ENCODE results near the gene OLFM1. TPM values are rescaled to one million over a fixed set of nuclear protein-coding genes. Genes with fewer than 3 reads are reported as not detected.

OLFM1 gene
- total RNA-seq, 4 donors from 2014 or later = 8.5 to 73.9 (median 19.1) TPM

- H3K27ac ChIP-seq = no peak overlapping the region
- no peak overlapping the region for H3K4me3 ChIP-seq
- no peak for DNase-seq
- H3K4me1 ChIP-seq = peaks cover 0 to 4% of the 10 kb centered on the region in 2 donors
- intact Hi-C loops (cut with DNase I; ENCODE audit: low total_unique reads) = no loop called here
- no peaks in the 10 kb centered on the region for H3K27me3 ChIP-seq
- no peak for TF ChIP-seq CTCF (IDR thresholded peaks at IDR 0.05)
- TF ChIP-seq POLR2A (IDR thresholded peaks at IDR 0.05) = no peak
- H3K9me3 ChIP-seq = no peaks in the 10 kb centered on the region
- H3K36me3 ChIP-seq = no peaks in the 10 kb centered on the region
Observed at GRCh38 chr9:135141183-135141774, 53.8 kb downstream of the OLFM1 start.

- intact Hi-C loops (cut with DNase I; ENCODE audit: low total_unique reads) = no loop called here
- H3K27ac ChIP-seq = no peak overlapping the region
- DNase-seq = no peak
- no peaks in the 10 kb centered on the region for H3K27me3 ChIP-seq
- H3K9me3 ChIP-seq = no peaks in the 10 kb centered on the region
- TF ChIP-seq CTCF (IDR thresholded peaks at IDR 0.05) (no peak), POLR2A (IDR thresholded peaks at IDR 0.05) (no peak)
- no peaks in the 10 kb centered on the region for H3K4me1 ChIP-seq
- H3K36me3 ChIP-seq = no peaks in the 10 kb centered on the region
- no peak overlapping the region for H3K4me3 ChIP-seq
Observed at GRCh38 chr9:135144581-135145170, 57.2 kb downstream of the OLFM1 start.

GRCh38 chr9:135145312-135145711 is 57.8 kb downstream of the OLFM1 start:
- intact Hi-C loops (cut with DNase I; ENCODE audit: low total_unique reads) = no loop called here
- TF ChIP-seq CTCF (IDR thresholded peaks at IDR 0.05) (no peak), POLR2A (IDR thresholded peaks at IDR 0.05) (no peak)
- no peak overlapping the region for H3K4me3 ChIP-seq
- no peaks in the 10 kb centered on the region for H3K36me3 ChIP-seq
- no peaks in the 10 kb centered on the region for H3K27me3 ChIP-seq
- H3K27ac ChIP-seq = no peak overlapping the region
- DNase-seq = no peak
- no peaks in the 10 kb centered on the region for H3K9me3 ChIP-seq
- no peaks in the 10 kb centered on the region for H3K4me1 ChIP-seq

- Histone ChIP-seq H3K4me3 (no peak overlapping the region), H3K27me3 (no peaks in the 10 kb centered on the region), H3K4me1 (no peaks in the 10 kb centered on the region), H3K27ac (no peak overlapping the region), H3K36me3 (no peaks in the 10 kb centered on the region), H3K9me3 (no peaks in the 10 kb centered on the region)
- intact Hi-C loops (cut with DNase I; ENCODE audit: low total_unique reads) = no loop called here
- TF ChIP-seq CTCF (IDR thresholded peaks at IDR 0.05) = no peak
- no peak for TF ChIP-seq POLR2A (IDR thresholded peaks at IDR 0.05)
- DNase-seq = no peak
Observed at GRCh38 chr9:135146241-135146640, 58.8 kb downstream of the OLFM1 start.

GRCh38 chr9:135146766-135147473 is 59.5 kb downstream of the OLFM1 start:
- Histone ChIP-seq H3K4me3 (no peak overlapping the region), H3K9me3 (no peaks in the 10 kb centered on the region), H3K27me3 (no peaks in the 10 kb centered on the region), H3K4me1 (no peaks in the 10 kb centered on the region), H3K36me3 (no peaks in the 10 kb centered on the region), H3K27ac (no peak overlapping the region)
- intact Hi-C loops (cut with DNase I; ENCODE audit: low total_unique reads) = no loop called here
- no peak for TF ChIP-seq POLR2A (IDR thresholded peaks at IDR 0.05)
- TF ChIP-seq CTCF (IDR thresholded peaks at IDR 0.05) = no peak
- no peak for DNase-seq

All from uterus (tissue), 4 donors.